Measurements from ENCODE around the gene HEYL. TPM values are rescaled to one million over a fixed set of nuclear protein-coding genes. Genes with fewer than 3 reads are reported as not detected.
"Not testable (repeated sequence)": the region's sequence is repeated elsewhere in the genome, so short reads cannot be mapped to it uniquely, and the experiment has no call there.

HEYL gene
- total RNA-seq, 1 experiment from 2014 or later, result not detected

- no peak for DNase-seq (ENCODE audit: low read depth)
These were observed 30.5 kb downstream of the HEYL start for GRCh38 chr1:39608921-39609320.

GRCh38 chr1:39603677-39604076 is 35.8 kb downstream of the HEYL start:
- not testable (repeated sequence) for DNase-seq (ENCODE audit: low read depth)

- DNase-seq (ENCODE audit: low read depth), result not testable (repeated sequence)
These were observed 37.7 kb downstream of the HEYL start for GRCh38 chr1:39601667-39602255.

- DNase-seq (ENCODE audit: low read depth), result no peak
These were observed 43.3 kb downstream of the HEYL start for GRCh38 chr1:39596163-39596562.

GRCh38 chr1:39593386-39593785 is 46.1 kb downstream of the HEYL start:
- no peak for DNase-seq (ENCODE audit: low read depth)

- DNase-seq (ENCODE audit: low read depth), result no peak
These were observed 47.4 kb downstream of the HEYL start for GRCh38 chr1:39592069-39592468.

GRCh38 chr1:39590546-39590945 is 48.9 kb downstream of the HEYL start:
- peak; percentile 38 for DNase-seq (ENCODE audit: low read depth)

- no peak for DNase-seq (ENCODE audit: low read depth)
These were observed 53.5 kb downstream of the HEYL start for GRCh38 chr1:39585933-39586332.

GRCh38 chr1:39576016-39576657 is 63.3 kb downstream of the HEYL start:
- DNase-seq (ENCODE audit: low read depth), result peak; percentile 41

- peak; percentile 50 for DNase-seq (ENCODE audit: low read depth)
These were observed 64.0 kb downstream of the HEYL start for GRCh38 chr1:39575191-39576015.

- peak; percentile 28 for DNase-seq (ENCODE audit: low read depth)
These were observed 64.8 kb downstream of the HEYL start for GRCh38 chr1:39574646-39575045.

Other genes with a start within 250 kb of the HEYL start
- not detected in 2 replicates for gene BMP8A, start 148.0 kb downstream of the HEYL start, total RNA-seq (2014; rRNA removed; shearing (Covaris generic))
- gene PABPC4, start 62.9 kb downstream of the HEYL start, total RNA-seq (2014; rRNA removed; shearing (Covaris generic)), result 97.2 and 113 TPM in 2 replicates
- gene NT5C1A, start 32.5 kb upstream of the HEYL start, total RNA-seq (2014; rRNA removed; shearing (Covaris generic)), result not detected in 2 replicates
- 0.03 and 0.29 TPM in 2 replicates for gene HPCAL4, start 51.8 kb upstream of the HEYL start, total RNA-seq (2014; rRNA removed; shearing (Covaris generic))
- 42.3 and 49.2 TPM in 2 replicates for gene PPIE, start 99.2 kb upstream of the HEYL start, total RNA-seq (2014; rRNA removed; shearing (Covaris generic))
- gene OXCT2, start 131.7 kb upstream of the HEYL start, total RNA-seq (2014; rRNA removed; shearing (Covaris generic)), result 2.9 and 3.8 TPM in 2 replicates
- 0.51 and 0.86 TPM in 2 replicates for gene BMP8B, start 149.2 kb upstream of the HEYL start, total RNA-seq (2014; rRNA removed; shearing (Covaris generic))
- gene TRIT1, start 243.9 kb upstream of the HEYL start, total RNA-seq (2014; rRNA removed; shearing (Covaris generic)), result 45.1 and 50.8 TPM in 2 replicates